Fibroblast of villous mesenchyme (primary cell): Measurements from ENCODE around the gene WWTR1. TPM values are rescaled to one million over a fixed set of nuclear protein-coding genes. Genes with fewer than 3 reads are reported as not detected.

Experiments
- DNase-seq: peaks from one replicate; pipeline ENCODE4 v3.0.0-alpha.2; 2010; ENCODE audit warnings: low read depth
- H3K4me3 ChIP-seq: 2 replicates; pipeline ENCODE4 v1.5.1; 2011; ENCODE audit warnings: low read depth, mild to moderate bottlenecking, low read length
- CTCF ChIP-seq: IDR thresholded peaks from 2 replicates; pipeline ENCODE4 v1.5.1; 2012; ENCODE audit warnings: low read depth, mild to moderate bottlenecking, low read length; ENCODE audit not compliant: insufficient read depth
- total RNA-seq: library from RNA; depleted of rRNA; stranded (reverse); fragments of >200 nt; gene quantifications from 2 replicates; pipeline ENCODE4 v1.2.3, GENCODE V29; 2012

WWTR1 gene
- total RNA-seq, 1 donor: 37.6 TPM

DNA sequence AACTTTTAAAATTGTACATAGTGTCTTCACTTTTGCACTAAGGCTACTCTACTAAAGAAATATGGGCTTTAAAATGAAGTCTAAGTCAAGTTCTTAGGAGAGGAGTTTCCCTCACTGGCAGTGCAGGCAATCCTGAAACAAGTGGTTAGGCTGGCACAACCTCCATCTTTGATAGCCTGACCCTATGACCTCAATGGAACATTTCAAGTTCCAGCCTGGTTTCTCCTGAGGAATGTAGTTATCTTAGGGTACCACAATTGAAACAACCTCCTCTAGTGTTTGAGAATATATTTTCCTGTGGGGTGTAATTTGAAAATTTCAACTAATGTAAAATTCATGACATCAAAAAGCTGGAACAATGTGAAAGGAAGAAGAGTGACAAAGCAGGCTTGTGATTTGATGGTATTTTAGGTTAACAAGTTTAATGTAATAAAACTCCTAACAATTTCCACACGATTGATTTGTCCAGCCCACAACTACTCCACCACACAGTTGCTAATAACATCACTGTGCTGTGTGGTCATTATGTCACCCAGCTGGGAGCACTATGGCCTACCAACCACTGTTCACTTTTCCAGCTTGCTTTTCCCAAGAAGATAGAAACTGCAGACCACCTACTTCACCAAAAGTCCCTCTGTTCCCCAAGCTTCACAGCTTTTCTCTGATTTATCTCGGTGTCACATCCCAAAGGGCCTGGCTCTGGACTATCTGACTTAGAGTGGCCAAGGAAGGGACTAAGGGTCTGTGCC lies 1.8 kb downstream of the WWTR1 start:
- H3K4me3 ChIP-seq: peak overlapping the region; percentile 74
- peak; percentile 44 for DNase-seq
- TF ChIP-seq CTCF: no peak

DNA sequence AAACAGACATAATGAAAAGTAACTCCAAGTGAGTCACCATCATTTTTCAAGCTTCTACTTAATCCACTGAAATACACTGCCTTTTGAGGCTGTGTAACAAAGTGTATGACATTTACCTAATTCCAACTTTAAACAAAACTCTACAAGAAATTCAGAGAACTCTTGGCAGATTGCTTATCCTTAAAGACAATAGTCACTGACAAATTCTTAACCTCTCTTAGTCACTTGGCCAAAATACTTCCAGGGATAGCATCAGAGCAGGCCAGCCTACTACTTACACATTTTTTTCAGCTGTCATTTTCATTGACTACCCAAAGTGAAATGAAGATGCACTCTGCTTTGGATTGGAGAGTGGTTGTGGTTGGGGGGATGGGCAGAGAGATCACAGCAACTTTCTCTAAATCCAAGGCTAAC lies 3.6 kb downstream of the WWTR1 start:
- DNase-seq: peak; percentile 42
- peak overlapping the region; percentile 10 for H3K4me3 ChIP-seq
- no peak for TF ChIP-seq CTCF

DNA sequence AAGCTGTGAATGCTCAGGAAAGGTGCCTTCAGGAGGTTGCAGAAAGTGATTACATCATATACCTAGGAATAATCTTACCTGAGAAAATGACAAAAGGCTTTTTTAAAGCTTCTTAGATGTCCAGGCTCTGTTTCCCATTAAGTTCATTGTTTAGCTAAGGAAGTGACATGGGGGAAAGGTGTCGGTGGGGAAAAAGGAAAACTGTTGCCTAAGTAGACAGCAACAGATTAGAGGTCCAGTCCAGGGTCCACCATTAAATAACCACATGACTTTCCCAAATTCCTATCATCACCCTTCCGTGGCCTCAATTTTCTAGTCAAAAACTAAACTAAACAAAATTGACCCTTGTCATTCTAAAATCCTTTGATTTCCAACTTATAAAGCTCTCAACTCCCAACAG lies 4.3 kb downstream of the WWTR1 start:
- DNase-seq: no peak
- no peak for TF ChIP-seq CTCF
- no peak overlapping the region for H3K4me3 ChIP-seq

- H3K4me3 ChIP-seq: no peak overlapping the region
Observed at GRCh38 chr3:149653136-149653535, 4.7 kb downstream of the WWTR1 start.

GRCh38 chr3:149650828-149651227 lies 7.0 kb downstream of the WWTR1 start:
- TF ChIP-seq CTCF: no peak
- DNase-seq: no peak

More at GRCh38 chr3:149653136-149653535, 4.7 kb downstream of the WWTR1 start:
- no peak for TF ChIP-seq CTCF
- no peak for DNase-seq

GRCh38 chr3:149648525-149648924 lies 9.3 kb downstream of the WWTR1 start:
- DNase-seq: no peak
- no peak overlapping the region for H3K4me3 ChIP-seq
- TF ChIP-seq CTCF: no peak

More at GRCh38 chr3:149650828-149651227, 7.0 kb downstream of the WWTR1 start:
- H3K4me3 ChIP-seq: no peak overlapping the region

DNA sequence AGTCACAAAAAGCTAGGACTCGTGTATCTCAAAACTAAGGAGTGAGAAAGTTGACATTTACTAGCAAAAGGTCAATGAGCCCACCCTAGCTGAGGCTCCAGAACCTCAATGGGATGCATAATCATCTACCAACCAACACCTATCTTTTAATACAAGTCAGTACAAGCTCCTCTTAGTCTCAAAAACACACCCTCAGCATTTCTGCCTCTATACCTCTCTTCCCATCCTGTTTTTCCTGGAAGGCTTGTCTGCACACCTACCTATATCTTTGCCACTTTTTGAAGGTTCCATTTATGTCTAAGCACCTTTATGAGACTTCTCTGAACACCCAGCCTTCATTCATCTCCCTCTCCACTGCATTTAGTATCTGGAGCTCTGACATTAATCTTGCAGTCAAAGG lies 10.0 kb downstream of the WWTR1 start:
- TF ChIP-seq CTCF: no peak
- no peak for DNase-seq
- no peak overlapping the region for H3K4me3 ChIP-seq
